HG03280 (cell line): ENCODE data around the gene PTGER4.
A peak's percentile ranks its signal among the peaks of the same experiment; 100 is the strongest.

Source experiments
- ATAC-seq: cut with Tn5 transposase; IDR thresholded peaks from one replicate; pipeline ENCODE4 v1.9.1; 2021; ENCODE audit warnings: mild to moderate bottlenecking, moderate library complexity; ENCODE audit not compliant: unreplicated experiment

The PTGER4 gene

GRCh38 chr5:40669606-40670390, 9.9 kb upstream of the PTGER4 start:
- no peak for ATAC-seq

- ATAC-seq: no peak
Observed at GRCh38 chr5:40672425-40672824, 7.3 kb upstream of the PTGER4 start.

DNA sequence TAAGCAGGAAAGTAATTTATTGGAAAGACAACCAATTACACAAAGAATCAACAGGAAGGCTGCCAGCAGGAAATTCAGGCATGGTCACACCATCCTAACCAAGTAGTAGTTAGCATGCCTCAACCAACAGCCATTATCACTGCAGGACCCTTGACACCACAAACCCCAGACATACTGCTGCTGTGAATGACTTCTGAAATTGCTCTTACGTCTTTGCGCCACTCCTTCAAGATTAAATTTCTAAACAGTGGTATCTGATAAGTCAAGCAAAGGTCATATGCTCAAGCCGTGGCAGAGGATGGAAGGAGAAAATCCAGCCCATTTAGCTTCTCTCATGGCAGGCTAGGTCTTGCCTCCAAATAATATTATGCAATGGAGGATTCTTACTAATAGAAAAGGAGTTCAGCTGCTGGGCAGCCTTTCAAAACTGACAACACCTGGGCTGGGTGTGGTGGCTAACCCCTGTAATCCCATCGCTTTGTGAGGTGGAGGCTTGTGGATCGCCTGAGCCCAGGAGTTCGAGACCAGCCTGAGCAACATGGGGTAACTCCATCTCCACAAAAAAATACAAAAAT, 5.0 kb upstream of the PTGER4 start:
- no peak for ATAC-seq

GRCh38 chr5:40675396-40676133, 4.2 kb upstream of the PTGER4 start:
- no peak for ATAC-seq

DNA sequence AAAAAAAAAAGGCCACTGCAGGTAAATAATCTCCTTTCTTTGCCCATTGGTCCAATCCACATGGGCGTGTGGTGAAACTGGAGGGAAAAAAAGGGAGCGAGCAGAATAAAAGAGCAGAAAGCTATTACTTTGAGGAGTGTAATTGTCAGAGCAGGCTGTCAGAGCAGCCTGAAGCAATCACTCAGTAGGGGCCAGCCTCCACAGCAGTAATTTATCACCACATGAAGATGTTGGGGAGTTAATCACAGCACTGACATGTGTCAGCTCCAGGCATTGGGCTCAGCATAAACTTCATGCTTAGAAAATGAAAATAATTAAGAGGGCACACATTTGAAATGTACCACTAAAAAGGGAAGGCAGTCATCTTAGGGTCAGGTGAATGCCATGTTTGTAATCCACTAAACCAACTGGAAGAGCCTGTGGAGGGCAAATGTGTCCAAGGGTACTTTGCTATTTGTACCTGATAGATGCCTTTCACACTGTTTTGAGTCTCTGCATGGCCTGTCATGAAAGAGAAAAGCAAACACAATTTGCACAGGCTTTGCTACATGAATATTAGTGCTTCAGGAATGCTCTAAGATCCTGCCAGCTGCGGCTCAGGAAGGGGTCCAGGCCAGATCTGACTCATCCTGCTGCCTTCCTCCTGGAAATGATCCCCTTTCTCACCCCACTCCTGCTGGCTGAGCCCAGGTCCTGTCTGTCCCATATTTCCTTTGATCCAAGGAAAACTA, 2.9 kb upstream of the PTGER4 start:
- no peak for ATAC-seq

DNA sequence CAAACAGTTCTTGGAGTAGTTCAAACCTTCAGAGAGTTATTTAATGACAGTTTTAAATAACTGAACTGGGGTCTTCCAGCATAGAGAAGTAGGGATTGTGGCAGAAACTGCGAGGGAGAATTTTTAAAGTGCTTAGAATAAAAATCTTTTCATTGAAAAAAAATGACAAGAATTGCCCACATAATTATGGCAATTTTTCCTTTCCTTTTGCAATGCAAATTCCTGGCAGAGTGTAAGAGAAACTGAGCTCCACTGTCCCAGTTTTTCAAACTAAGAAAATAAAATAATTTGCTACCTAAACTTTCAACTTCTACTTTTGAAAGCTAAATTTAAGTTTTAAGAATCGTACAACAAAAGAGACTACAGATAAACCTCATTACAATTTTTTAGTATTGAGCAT, 2.3 kb upstream of the PTGER4 start:
- no peak for ATAC-seq

DNA sequence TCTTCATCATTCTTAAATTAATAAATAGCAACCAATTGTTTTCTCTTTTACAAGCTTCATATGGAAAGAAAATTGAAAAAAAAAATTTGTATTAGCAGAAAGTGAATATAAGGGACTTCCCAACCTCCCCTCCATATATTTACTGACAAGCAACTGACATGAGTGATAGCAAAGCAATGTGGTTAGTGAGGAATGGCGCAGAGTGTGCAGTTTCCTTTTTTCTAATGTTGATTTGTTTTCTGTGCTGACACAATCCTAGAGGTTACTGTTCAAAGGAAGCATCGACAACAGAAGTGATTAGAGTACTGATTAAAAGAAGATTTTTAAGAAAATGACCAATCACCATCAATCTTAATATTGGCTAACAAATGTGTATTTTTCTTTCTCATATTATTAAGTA, 1.7 kb upstream of the PTGER4 start:
- no peak for ATAC-seq

DNA sequence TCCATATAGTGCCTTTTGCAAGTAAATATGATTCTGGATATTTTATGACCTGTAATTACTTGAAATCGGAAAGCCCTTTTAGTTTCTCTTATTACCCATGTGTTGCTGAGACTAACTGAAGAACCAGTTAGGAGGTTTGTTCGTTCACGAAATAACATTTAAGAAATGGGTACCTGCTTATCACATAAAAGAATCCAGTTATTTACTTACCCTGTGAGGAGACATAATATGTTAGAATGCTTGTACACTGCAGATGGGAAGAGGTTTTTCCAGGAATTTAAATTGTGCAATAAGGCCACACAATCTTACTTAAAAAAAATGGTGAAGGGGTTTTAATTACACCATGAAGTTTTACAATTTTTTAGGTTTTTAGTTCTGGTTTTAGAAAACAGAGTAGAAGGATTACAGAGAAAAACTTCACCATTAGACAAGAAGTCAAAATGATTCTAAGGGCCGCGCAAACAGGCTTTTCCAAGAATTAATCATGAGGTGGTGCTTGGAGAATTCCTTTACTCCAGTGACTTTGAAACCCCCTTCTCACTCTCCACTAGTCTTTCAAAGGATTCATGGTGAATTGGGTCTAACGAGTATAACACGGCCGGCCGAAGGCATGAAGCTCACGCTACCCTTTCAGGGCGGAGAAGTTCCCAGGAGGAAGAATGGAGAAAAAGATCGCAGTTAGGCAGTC, 1.1 kb upstream of the PTGER4 start:
- no peak for ATAC-seq

DNA sequence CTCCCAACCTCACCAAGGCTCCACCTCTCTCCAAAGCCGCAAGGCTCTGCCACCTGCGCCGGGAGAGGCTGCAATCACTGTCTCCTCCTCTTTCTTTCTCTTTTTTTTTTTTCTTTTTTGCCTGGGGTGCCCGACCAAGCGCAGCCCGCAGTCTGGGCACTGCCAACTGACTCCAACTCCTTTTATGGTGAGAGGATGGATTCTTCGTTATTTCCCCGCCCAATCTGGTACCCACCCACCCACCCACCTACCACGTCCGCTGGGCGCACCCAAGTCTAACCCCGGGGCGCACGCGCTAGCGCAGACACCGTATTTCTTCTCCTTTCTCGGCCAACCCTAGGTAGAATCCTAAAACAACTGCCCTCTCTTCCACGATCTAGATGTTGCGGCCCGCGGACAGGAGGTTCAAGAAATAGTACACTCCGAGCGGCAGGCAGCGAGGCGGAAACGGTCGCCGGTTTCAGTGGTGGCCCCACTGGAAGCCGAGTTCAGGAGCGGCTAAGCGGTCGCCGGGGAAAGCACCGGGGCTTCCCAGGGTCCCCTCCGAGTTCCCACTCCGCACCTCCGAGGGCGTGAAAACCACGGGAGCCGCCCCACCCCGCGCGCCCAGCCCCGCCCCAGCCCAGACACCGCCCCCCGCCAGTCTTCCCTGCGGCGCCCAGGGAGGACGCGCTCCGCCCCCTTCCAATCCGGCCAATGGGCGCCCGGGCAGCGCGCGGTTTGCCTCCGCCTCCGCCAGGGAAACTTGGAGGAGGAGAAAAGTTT, 385 bp upstream of the PTGER4 start:
- ATAC-seq: peak; percentile 75

DNA sequence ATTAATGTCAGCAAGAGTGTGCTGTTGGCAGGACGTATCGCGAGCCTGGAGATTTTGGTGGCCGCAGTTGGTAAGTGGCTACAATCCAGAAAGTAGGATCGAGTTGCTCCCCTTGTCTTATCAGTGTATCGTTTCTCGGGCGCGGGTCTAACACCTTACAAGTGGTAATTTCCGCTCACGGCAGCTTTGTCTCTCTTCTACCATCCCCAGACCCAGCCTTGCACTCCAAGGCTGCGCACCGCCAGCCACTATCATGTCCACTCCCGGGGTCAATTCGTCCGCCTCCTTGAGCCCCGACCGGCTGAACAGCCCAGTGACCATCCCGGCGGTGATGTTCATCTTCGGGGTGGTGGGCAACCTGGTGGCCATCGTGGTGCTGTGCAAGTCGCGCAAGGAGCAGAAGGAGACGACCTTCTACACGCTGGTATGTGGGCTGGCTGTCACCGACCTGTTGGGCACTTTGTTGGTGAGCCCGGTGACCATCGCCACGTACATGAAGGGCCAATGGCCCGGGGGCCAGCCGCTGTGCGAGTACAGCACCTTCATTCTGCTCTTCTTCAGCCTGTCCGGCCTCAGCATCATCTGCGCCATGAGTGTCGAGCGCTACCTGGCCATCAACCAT, 1.1 kb downstream of the PTGER4 start:
- ATAC-seq: no peak

GRCh38 chr5:40681363-40682153, 1.8 kb downstream of the PTGER4 start:
- ATAC-seq: peak; percentile 33

DNA sequence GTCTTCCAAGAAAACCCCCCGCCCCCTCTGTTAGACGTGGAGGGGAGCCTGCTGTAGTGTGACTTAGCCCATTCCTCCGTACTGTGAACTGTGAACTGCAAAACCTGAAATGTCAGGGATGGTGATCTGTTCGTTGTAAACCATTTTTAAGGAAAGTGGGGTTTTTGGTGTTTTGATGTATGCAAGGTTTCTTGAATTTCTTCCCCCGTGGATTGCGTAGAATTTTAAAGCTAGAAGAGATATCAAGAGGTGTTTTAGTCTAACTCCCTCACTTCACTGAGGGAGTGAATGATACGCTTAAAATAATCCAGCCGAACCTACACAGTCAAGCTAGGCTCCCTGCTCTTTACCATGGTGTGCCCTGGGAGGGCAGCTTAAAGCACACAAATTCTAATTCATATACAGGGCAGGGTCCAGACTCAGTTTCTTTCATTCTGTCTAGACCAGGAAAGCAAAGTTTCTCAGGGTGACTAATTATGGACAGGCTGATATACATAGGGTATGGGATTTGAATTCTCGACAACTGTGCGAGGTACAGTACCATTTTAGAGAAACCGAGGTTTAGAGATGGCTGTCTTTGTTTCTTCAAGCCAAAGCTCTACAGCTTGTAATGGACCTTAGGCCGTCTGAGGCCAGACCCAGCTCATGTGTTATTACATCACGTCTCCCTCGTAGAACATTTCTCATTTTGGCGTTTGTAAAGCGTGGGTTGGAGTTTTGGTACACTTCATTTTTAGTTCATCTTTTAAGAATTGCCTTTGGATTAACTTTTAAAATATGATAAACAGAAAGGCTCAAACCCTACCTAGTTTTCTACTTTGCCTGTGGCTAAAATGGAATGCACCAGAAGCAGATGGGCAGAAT, 2.7 kb downstream of the PTGER4 start:
- ATAC-seq: no peak

DNA sequence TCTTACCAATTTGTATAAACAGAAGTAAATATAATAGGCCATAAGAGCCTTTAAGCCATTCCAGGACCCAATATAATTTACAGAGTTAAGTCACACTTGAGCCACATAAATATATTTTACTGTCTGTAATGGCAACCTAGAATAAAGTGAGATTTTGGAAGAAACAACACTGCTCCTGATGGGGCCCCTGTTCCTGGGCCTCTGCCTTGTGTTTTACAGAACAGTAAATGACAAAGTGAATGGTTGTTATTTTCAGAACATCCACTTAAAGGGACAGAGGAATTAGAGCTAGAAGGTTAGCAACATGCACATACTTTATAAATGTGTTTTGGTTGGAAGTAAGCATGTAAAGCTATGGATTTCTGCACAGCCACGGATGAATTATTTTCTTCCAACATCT, 3.6 kb downstream of the PTGER4 start:
- ATAC-seq: no peak

DNA sequence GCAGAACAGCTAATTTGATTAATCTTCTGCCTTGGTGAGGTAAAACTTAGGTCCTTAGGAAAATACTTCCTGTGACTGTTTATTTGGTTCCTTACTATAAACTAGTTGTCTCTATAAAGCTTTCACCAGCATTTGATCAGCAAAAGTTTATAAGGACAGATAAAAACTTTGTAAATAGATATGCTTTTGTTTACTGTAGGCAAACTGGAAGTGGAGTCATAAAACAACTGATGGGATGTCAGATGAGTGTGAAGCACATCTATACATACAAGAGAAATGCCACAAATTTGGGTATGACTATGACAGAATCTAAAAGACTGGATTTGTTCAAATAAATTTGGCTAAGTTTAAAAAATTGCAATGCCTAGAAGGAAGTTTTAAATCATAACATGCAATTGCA, 5.5 kb downstream of the PTGER4 start:
- ATAC-seq: no peak

DNA sequence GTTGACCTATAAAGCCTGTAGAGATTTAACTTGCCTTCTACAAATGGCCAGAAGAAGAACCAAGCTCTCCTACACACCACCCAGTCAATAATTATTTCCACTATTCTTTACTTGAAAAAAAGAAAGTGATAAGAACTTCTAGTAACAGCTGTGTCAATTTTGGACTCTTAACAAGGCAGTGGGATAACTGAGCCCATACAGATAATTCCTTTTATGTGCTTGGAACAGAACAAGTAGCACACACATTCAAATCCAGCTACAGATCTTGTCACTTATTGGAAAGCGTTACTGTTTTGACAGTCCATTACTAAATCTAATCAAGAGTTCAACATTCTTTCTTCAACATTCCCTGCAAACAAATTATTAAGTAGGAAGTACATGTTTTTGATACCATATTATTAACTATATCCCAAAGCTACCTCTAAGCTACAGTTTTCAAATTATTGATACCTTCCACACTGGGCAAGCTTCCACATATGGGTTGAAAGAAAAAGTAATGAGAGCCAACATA, 6.3 kb downstream of the PTGER4 start:
- no peak for ATAC-seq

DNA sequence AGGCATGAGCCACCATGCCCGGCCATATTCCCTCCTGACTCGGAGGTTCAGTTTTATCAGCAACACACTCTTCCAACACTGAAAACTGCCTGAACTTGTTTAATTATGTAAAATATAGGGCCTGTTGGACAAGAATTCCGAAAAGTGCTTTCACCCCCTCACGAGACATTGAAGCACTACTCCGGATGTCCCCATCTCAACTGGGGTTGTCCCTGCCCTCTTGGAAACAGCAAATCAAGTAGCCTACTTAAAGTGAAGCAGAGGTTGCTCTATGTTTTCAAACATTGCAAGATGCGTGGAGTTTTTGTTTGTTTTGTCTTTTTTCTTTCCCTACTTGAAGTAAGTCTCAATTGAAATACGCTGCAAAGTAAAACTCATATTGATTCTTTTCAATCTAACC, 7.6 kb downstream of the PTGER4 start:
- no peak for ATAC-seq

- ATAC-seq: peak; percentile 83
Observed at GRCh38 chr5:40688127-40688761, 8.5 kb downstream of the PTGER4 start.
